ENCODE data around the gene PCDHB15. TPM values are rescaled to one million over a fixed set of nuclear protein-coding genes. Genes with fewer than 3 reads are reported as not detected.

PCDHB15 gene
- total and polyA plus RNA-seq, 7 experiments from 2014 or later = 0.24 TPM; not detected in 6

- Mint-ChIP-seq H3K4me3 (no peak overlapping the region), H3K4me1 (no peaks in the 10 kb centered on the region)
- intact Hi-C loops (cut with micrococcal nuclease) = no loop called here
Observed at GRCh38 chr5:141260458-141261237, 15.5 kb downstream of the PCDHB15 start.

GRCh38 chr5:141261238-141261546 is 16.0 kb downstream of the PCDHB15 start:
- POLR2A ChIA-PET = no interaction called here

More at GRCh38 chr5:141260458-141261237, 15.5 kb downstream of the PCDHB15 start:
- no peaks in the 10 kb centered on the region for H3K36me3 ChIP-seq (ENCODE audit: control insufficient read depth in 2 of 3, insufficient read depth in 3 of 3, low read length in 3 of 3)
- DNase-seq = no peak
- H3K27me3 ChIP-seq (ENCODE audit: control insufficient read depth in 2 of 2, insufficient read depth in 2 of 2, low read length in 2 of 2) = no peaks in the 10 kb centered on the region
- Mint-ChIP-seq H3K9me3 (peaks cover 5 to 100% (median 76%) of the 10 kb centered on the region in 11 donors), H3K36me3 (peaks cover 7 to 41% (median 12%) of the 10 kb centered on the region in 5 donors), H3K27me3 (no peaks in the 10 kb centered on the region), H3K27ac (no peak overlapping the region)
- peaks cover 14 to 87% (median 23%) of the 10 kb centered on the region in 3 experiments for H3K9me3 ChIP-seq (ENCODE audit: control insufficient read depth in 2 of 3, low read length in 3 of 3)
- H3K4me1 ChIP-seq (ENCODE audit: control insufficient read depth in 2 of 2, insufficient read depth in 2 of 2, low read length in 2 of 2) = no peaks in the 10 kb centered on the region
- ChIA-PET CTCF (no interaction called here), POLR2A (no interaction called here)
- no peak overlapping the region for H3K27ac ChIP-seq (ENCODE audit: low read depth, low read length)
- ATAC-seq = no peak
- H3K4me3 ChIP-seq (ENCODE audit: low read length) = no peak overlapping the region

GRCh38 chr5:141269195-141269594 is 24.0 kb downstream of the PCDHB15 start:
- Histone ChIP-seq H3K36me3 (ENCODE audit: control insufficient read depth in 2 of 3, insufficient read depth in 3 of 3, low read length in 3 of 3) (no peaks in the 10 kb centered on the region), H3K9me3 (ENCODE audit: control insufficient read depth in 2 of 3, low read length in 3 of 3) (peaks cover 4 to 87% (median 20%) of the 10 kb centered on the region in 3 experiments), H3K4me1 (ENCODE audit: control insufficient read depth in 2 of 2, insufficient read depth in 2 of 2, low read length in 2 of 2) (no peaks in the 10 kb centered on the region), H3K27me3 (ENCODE audit: control insufficient read depth in 2 of 2, insufficient read depth in 2 of 2, low read length in 2 of 2) (no peaks in the 10 kb centered on the region), H3K27ac (ENCODE audit: low read depth, low read length) (no peak overlapping the region), H3K4me3 (ENCODE audit: low read length) (no peak overlapping the region)
- Mint-ChIP-seq H3K9me3 (peaks cover 10 to 100% (median 61%) of the 10 kb centered on the region in 11 donors), H3K36me3 (peaks cover 0 to 71% (median 32%) of the 10 kb centered on the region in 5 donors), H3K27ac (no peak overlapping the region), H3K4me1 (no peaks in the 10 kb centered on the region), H3K27me3 (no peaks in the 10 kb centered on the region), H3K4me3 (no peak overlapping the region)
- DNase-seq = no peak
- ATAC-seq = no peak
- intact Hi-C loops (cut with micrococcal nuclease) = no loop called here
- CTCF ChIA-PET = no interaction called here
- POLR2A ChIA-PET = no interaction called here

More at GRCh38 chr5:141261238-141261546, 16.0 kb downstream of the PCDHB15 start:
- intact Hi-C loops (cut with micrococcal nuclease) = no loop called here
- ATAC-seq (no peak), DNase-seq (no peak)
- H3K9me3 ChIP-seq (ENCODE audit: control insufficient read depth in 2 of 3, low read length in 3 of 3) = peaks cover 14 to 88% (median 23%) of the 10 kb centered on the region in 3 experiments
- H3K4me1 Mint-ChIP-seq = no peaks in the 10 kb centered on the region
- H3K9me3 Mint-ChIP-seq = peaks cover 10 to 100% (median 76%) of the 10 kb centered on the region in 11 donors
- CTCF ChIA-PET = no interaction called here
- no peaks in the 10 kb centered on the region for H3K4me1 ChIP-seq (ENCODE audit: control insufficient read depth in 2 of 2, insufficient read depth in 2 of 2, low read length in 2 of 2)
- no peaks in the 10 kb centered on the region for H3K27me3 Mint-ChIP-seq
- H3K36me3 Mint-ChIP-seq = peaks cover 12 to 41% (median 12%) of the 10 kb centered on the region in 5 donors
- H3K4me3 Mint-ChIP-seq = no peak overlapping the region
- no peaks in the 10 kb centered on the region for H3K36me3 ChIP-seq (ENCODE audit: control insufficient read depth in 2 of 3, insufficient read depth in 3 of 3, low read length in 3 of 3)
- H3K27me3 ChIP-seq (ENCODE audit: control insufficient read depth in 2 of 2, insufficient read depth in 2 of 2, low read length in 2 of 2) = no peaks in the 10 kb centered on the region
- no peak overlapping the region for H3K27ac Mint-ChIP-seq
- no peak overlapping the region for H3K27ac ChIP-seq (ENCODE audit: low read depth, low read length)
- no peak overlapping the region for H3K4me3 ChIP-seq (ENCODE audit: low read length)

GRCh38 chr5:141272906-141273305 is 27.7 kb downstream of the PCDHB15 start:
- no peaks in the 10 kb centered on the region for H3K4me1 Mint-ChIP-seq
- ChIA-PET POLR2A (no interaction called here), CTCF (no interaction called here)
- DNase-seq = no peak
- no peak for ATAC-seq
- no peak overlapping the region for H3K27ac ChIP-seq (ENCODE audit: low read depth, low read length)
- H3K36me3 Mint-ChIP-seq = peaks cover 0 to 56% (median 25%) of the 10 kb centered on the region in 5 donors
- no peaks in the 10 kb centered on the region for H3K27me3 ChIP-seq (ENCODE audit: control insufficient read depth in 2 of 2, insufficient read depth in 2 of 2, low read length in 2 of 2)
- no peaks in the 10 kb centered on the region for H3K27me3 Mint-ChIP-seq
- no peak overlapping the region for H3K4me3 Mint-ChIP-seq
- no peaks in the 10 kb centered on the region for H3K4me1 ChIP-seq (ENCODE audit: control insufficient read depth in 2 of 2, insufficient read depth in 2 of 2, low read length in 2 of 2)
- intact Hi-C loops (cut with micrococcal nuclease) = no loop called here
- no peak overlapping the region for H3K27ac Mint-ChIP-seq
- peaks cover 9 to 100% (median 57%) of the 10 kb centered on the region in 11 donors for H3K9me3 Mint-ChIP-seq
- peaks cover 4 to 84% (median 18%) of the 10 kb centered on the region in 3 experiments for H3K9me3 ChIP-seq (ENCODE audit: control insufficient read depth in 2 of 3, low read length in 3 of 3)
- no peaks in the 10 kb centered on the region for H3K36me3 ChIP-seq (ENCODE audit: control insufficient read depth in 2 of 3, insufficient read depth in 3 of 3, low read length in 3 of 3)
- H3K4me3 ChIP-seq (ENCODE audit: low read length) = no peak overlapping the region

GRCh38 chr5:141298376-141298775 is 53.2 kb downstream of the PCDHB15 start:
- POLR2A ChIA-PET = no interaction called here
- no peak for ATAC-seq
- Mint-ChIP-seq H3K27me3 (no peaks in the 10 kb centered on the region), H3K36me3 (peaks cover 3 to 59% (median 54%) of the 10 kb centered on the region in 5 donors), H3K4me3 (no peak overlapping the region), H3K27ac (no peak overlapping the region), H3K9me3 (peaks cover 19 to 100% (median 64%) of the 10 kb centered on the region in 11 donors), H3K4me1 (no peaks in the 10 kb centered on the region)
- DNase-seq = no peak
- intact Hi-C loops (cut with micrococcal nuclease) = no loop called here
- CTCF ChIA-PET = no interaction called here
- peaks cover 0 to 62% (median 16%) of the 10 kb centered on the region in 3 experiments for H3K9me3 ChIP-seq (ENCODE audit: control insufficient read depth in 2 of 3, low read length in 3 of 3)
- H3K36me3 ChIP-seq (ENCODE audit: control insufficient read depth in 2 of 3, insufficient read depth in 3 of 3, low read length in 3 of 3) = no peaks in the 10 kb centered on the region
- H3K27me3 ChIP-seq (ENCODE audit: control insufficient read depth in 2 of 2, insufficient read depth in 2 of 2, low read length in 2 of 2) = no peaks in the 10 kb centered on the region
- H3K27ac ChIP-seq (ENCODE audit: low read depth, low read length) = no peak overlapping the region
- H3K4me3 ChIP-seq (ENCODE audit: low read length) = no peak overlapping the region
- H3K4me1 ChIP-seq (ENCODE audit: control insufficient read depth in 2 of 2, insufficient read depth in 2 of 2, low read length in 2 of 2) = no peaks in the 10 kb centered on the region

Other genes starting within 250 kb of the PCDHB15 start
Only the 30 nearest of the 39 such genes appear.
- under 1 TPM in 4 of 5 experiments, not detected in 1; 0.34 to 0.97 (median 0.72) TPM for gene PCDHB2, start 150.8 kb upstream of the PCDHB15 start, total RNA-seq
- gene PCDHB2, start 150.8 kb upstream of the PCDHB15 start, polyA plus RNA-seq = not detected
- gene PCDHB3, start 144.9 kb upstream of the PCDHB15 start, total RNA-seq = not detected
- not detected for gene PCDHB3, start 144.9 kb upstream of the PCDHB15 start, polyA plus RNA-seq
- gene PCDHB4, start 123.6 kb upstream of the PCDHB15 start, total RNA-seq = under 1 TPM in 1 of 5 experiments, not detected in 4; 0.19 TPM
- gene PCDHB4, start 123.6 kb upstream of the PCDHB15 start, polyA plus RNA-seq = not detected
- under 1 TPM in 4 of 5 experiments, not detected in 1; 0.11 to 0.41 (median 0.33) TPM for gene PCDHB5, start 110.2 kb upstream of the PCDHB15 start, total RNA-seq
- gene PCDHB5, start 110.2 kb upstream of the PCDHB15 start, polyA plus RNA-seq = not detected
- not detected for gene PCDHB6, start 95.3 kb upstream of the PCDHB15 start, total RNA-seq
- not detected for gene PCDHB6, start 95.3 kb upstream of the PCDHB15 start, polyA plus RNA-seq
- gene PCDHB7, start 72.8 kb upstream of the PCDHB15 start, total RNA-seq = not detected
- gene PCDHB7, start 72.8 kb upstream of the PCDHB15 start, polyA plus RNA-seq = not detected
- not detected for gene PCDHB8, start 67.6 kb upstream of the PCDHB15 start, total RNA-seq
- not detected for gene PCDHB8, start 67.6 kb upstream of the PCDHB15 start, polyA plus RNA-seq
- gene PCDHB16, start 63.0 kb upstream of the PCDHB15 start, total RNA-seq = under 1 TPM in 1 of 5 experiments, not detected in 4; 0.08 TPM
- gene PCDHB16, start 63.0 kb upstream of the PCDHB15 start, polyA plus RNA-seq = not detected
- gene PCDHB9, start 58.2 kb upstream of the PCDHB15 start, total RNA-seq = 1 to 10 TPM in 1 of 5 experiments, not detected in 4; 1.2 TPM
- not detected for gene PCDHB9, start 58.2 kb upstream of the PCDHB15 start, polyA plus RNA-seq
- under 1 TPM in 1 of 5 experiments, not detected in 4; 0.12 TPM for gene PCDHB10, start 53.0 kb upstream of the PCDHB15 start, total RNA-seq
- not detected for gene PCDHB10, start 53.0 kb upstream of the PCDHB15 start, polyA plus RNA-seq
- not detected for gene PCDHB11, start 45.8 kb upstream of the PCDHB15 start, total RNA-seq
- gene PCDHB11, start 45.8 kb upstream of the PCDHB15 start, polyA plus RNA-seq = not detected
- gene PCDHB12, start 36.7 kb upstream of the PCDHB15 start, total RNA-seq = not detected
- not detected for gene PCDHB12, start 36.7 kb upstream of the PCDHB15 start, polyA plus RNA-seq
- under 1 TPM in 1 of 5 experiments, not detected in 4; 0.08 TPM for gene PCDHB13, start 31.5 kb upstream of the PCDHB15 start, total RNA-seq
- gene PCDHB13, start 31.5 kb upstream of the PCDHB15 start, polyA plus RNA-seq = not detected
- gene PCDHB14, start 22.1 kb upstream of the PCDHB15 start, total RNA-seq = not detected
- gene PCDHB14, start 22.1 kb upstream of the PCDHB15 start, polyA plus RNA-seq = not detected
- gene SLC25A2, start 58.7 kb downstream of the PCDHB15 start, total RNA-seq = 1 to 10 TPM in 1 of 5 experiments, under 1 TPM in 4; 0.27 to 1.1 (median 0.41) TPM
- gene SLC25A2, start 58.7 kb downstream of the PCDHB15 start, polyA plus RNA-seq = under 1 TPM in 1 of 2 donors, not detected in 1; 0.34 TPM
- gene TAF7, start 75.4 kb downstream of the PCDHB15 start, total RNA-seq = 100 to 1,000 TPM in 2 of 5 experiments, 10 to 100 TPM in 3; 64.5 to 115 (median 84.9) TPM
- gene TAF7, start 75.4 kb downstream of the PCDHB15 start, polyA plus RNA-seq = 100 to 1,000 TPM; 240 to 242 TPM
- under 1 TPM; 0.08 to 0.54 (median 0.17) TPM for gene PCDHGA1, start 85.1 kb downstream of the PCDHB15 start, total RNA-seq
- gene PCDHGA1, start 85.1 kb downstream of the PCDHB15 start, polyA plus RNA-seq = not detected
- gene PCDHGA2, start 93.4 kb downstream of the PCDHB15 start, total RNA-seq = under 1 TPM in 4 of 5 experiments, not detected in 1; 0.10 to 0.15 (median 0.11) TPM
- not detected for gene PCDHGA2, start 93.4 kb downstream of the PCDHB15 start, polyA plus RNA-seq
- gene PCDHGA3, start 98.4 kb downstream of the PCDHB15 start, total RNA-seq = under 1 TPM in 1 of 5 experiments, not detected in 4; 0.24 TPM
- not detected for gene PCDHGA3, start 98.4 kb downstream of the PCDHB15 start, polyA plus RNA-seq
- gene PCDHGB1, start 104.7 kb downstream of the PCDHB15 start, total RNA-seq = under 1 TPM in 1 of 5 experiments, not detected in 4; 0.24 TPM
- not detected for gene PCDHGB1, start 104.7 kb downstream of the PCDHB15 start, polyA plus RNA-seq
- gene PCDHGA4, start 109.6 kb downstream of the PCDHB15 start, total RNA-seq = under 1 TPM in 4 of 5 experiments, not detected in 1; 0.11 to 0.63 (median 0.18) TPM
- under 1 TPM in 1 of 2 donors, not detected in 1; 0.20 TPM for gene PCDHGA4, start 109.6 kb downstream of the PCDHB15 start, polyA plus RNA-seq
- 1 to 10 TPM in 1 of 5 experiments, under 1 TPM in 3, not detected in 1; 0.24 to 1.3 (median 0.36) TPM for gene PCDHGB2, start 114.6 kb downstream of the PCDHB15 start, total RNA-seq
- not detected for gene PCDHGB2, start 114.6 kb downstream of the PCDHB15 start, polyA plus RNA-seq
- gene PCDHGA5, start 118.8 kb downstream of the PCDHB15 start, total RNA-seq = under 1 TPM; 0.11 to 0.34 (median 0.24) TPM
- gene PCDHGA5, start 118.8 kb downstream of the PCDHB15 start, polyA plus RNA-seq = not detected
- under 1 TPM; 0.24 to 0.59 (median 0.43) TPM for gene PCDHGB3, start 124.8 kb downstream of the PCDHB15 start, total RNA-seq
- under 1 TPM in 1 of 2 donors, not detected in 1; 0.13 TPM for gene PCDHGB3, start 124.8 kb downstream of the PCDHB15 start, polyA plus RNA-seq
- under 1 TPM; 0.24 to 0.70 (median 0.35) TPM for gene PCDHGA6, start 128.5 kb downstream of the PCDHB15 start, total RNA-seq
- gene PCDHGA6, start 128.5 kb downstream of the PCDHB15 start, polyA plus RNA-seq = not detected
- under 1 TPM in 4 of 5 experiments, not detected in 1; 0.13 to 0.30 (median 0.19) TPM for gene PCDHGA7, start 137.3 kb downstream of the PCDHB15 start, total RNA-seq
- not detected for gene PCDHGA7, start 137.3 kb downstream of the PCDHB15 start, polyA plus RNA-seq
- gene PCDHGB4, start 142.3 kb downstream of the PCDHB15 start, total RNA-seq = under 1 TPM in 4 of 5 experiments, not detected in 1; 0.08 to 0.27 (median 0.24) TPM
- gene PCDHGB4, start 142.3 kb downstream of the PCDHB15 start, polyA plus RNA-seq = not detected
- gene PCDHGA8, start 147.2 kb downstream of the PCDHB15 start, total RNA-seq = under 1 TPM; 0.08 to 0.17 (median 0.13) TPM
- not detected for gene PCDHGA8, start 147.2 kb downstream of the PCDHB15 start, polyA plus RNA-seq
- gene PCDHGB5, start 152.6 kb downstream of the PCDHB15 start, total RNA-seq = under 1 TPM; 0.16 to 0.44 (median 0.42) TPM
- under 1 TPM; 0.09 to 0.49 TPM for gene PCDHGB5, start 152.6 kb downstream of the PCDHB15 start, polyA plus RNA-seq
- gene PCDHGA9, start 157.4 kb downstream of the PCDHB15 start, total RNA-seq = under 1 TPM in 4 of 5 experiments, not detected in 1; 0.16 to 0.41 (median 0.22) TPM
- not detected for gene PCDHGA9, start 157.4 kb downstream of the PCDHB15 start, polyA plus RNA-seq